Endothelial cell of umbilical vein (primary cell): ENCODE data around the gene TP73. TPM values are rescaled to one million over a fixed set of nuclear protein-coding genes. Genes with fewer than 3 reads are reported as not detected.

Source experiments
- BruUV-seq: library from RNA; stranded (reverse); fragments of 400-500 nt; replicated peaks from 2 replicates; lab custom pipeline; 2021; lab: Mats Ljungman, UMichigan
- CTCF ChIA-PET: fragments of 300-600, 350-600 bp; sonication (Branson Sonifier 250); formaldehyde crosslinking; loops from one replicate; lab custom pipeline; 2021; ENCODE audit warnings: antibody characterized with exemption, inconsistent platforms; lab: Charles Lee
- POLR2A ChIA-PET: fragments of 300-600, 350-600 bp; sonication (Branson Sonifier 250); formaldehyde crosslinking; loops from one replicate; lab custom pipeline; 2021; ENCODE audit warnings: antibody characterized with exemption, inconsistent platforms; lab: Charles Lee
- DNase-seq: peaks from one replicate; pipeline ENCODE4 v3.0.0-alpha.2; 2011; ENCODE audit warnings: low read depth, low spot score
- FAIRE-seq: peaks from 2 replicates; lab custom pipeline; 2011; peaks lifted over from hg19 to GRCh38; lab: Jason Lieb, UNC
- H2AFZ ChIP-seq: 2 replicates; pipeline ENCODE4 v1.6.0; 2012; ENCODE audit warnings: low read depth, low read length, control low read depth, inconsistent platforms
- H3K27ac ChIP-seq: 2 replicates; pipeline ENCODE4 v1.5.1; 2011; ENCODE audit warnings: low read depth, mild to moderate bottlenecking, control low read depth, low read length, moderate library complexity; ENCODE audit not compliant: insufficient read depth
- H3K27me3 ChIP-seq, 2 experiments: 2 replicates each; pipeline versions ENCODE4 v1.6.0 to v1.6.1; 2011; ENCODE audit warnings: low read length in 2 of 2, mixed read lengths in 1 of 2; ENCODE audit not compliant: control insufficient read depth in 2 of 2, insufficient read depth in 2 of 2
- H3K36me3 ChIP-seq, 2 experiments: 2 replicates in 1 of 2; 3 replicates in 1 of 2; pipeline ENCODE4 v1.5.1; 2011; ENCODE audit warnings: low read length in 2 of 2, mild to moderate bottlenecking in 1 of 2, moderate library complexity in 1 of 2; ENCODE audit not compliant: control insufficient read depth in 2 of 2, insufficient read depth in 2 of 2; ENCODE audit errors: extremely low read depth in 1 of 2
- H3K4me1 ChIP-seq: 3 replicates; pipeline ENCODE4 v1.5.1; 2011; ENCODE audit warnings: mild to moderate bottlenecking, low read length; ENCODE audit not compliant: control insufficient read depth, insufficient read depth; ENCODE audit errors: extremely low read depth
- H3K4me2 ChIP-seq: 2 replicates; pipeline ENCODE4 v1.6.1; 2011; ENCODE audit warnings: low read length, control low read depth, mixed read lengths; ENCODE audit not compliant: insufficient read depth
- H3K4me3 ChIP-seq, 3 experiments: fragments of 200-600 bp in 1 of 3; sonication (generic), shearing (Covaris generic) in 1 of 3; replicated peaks in 1 of 3; 2 replicates each; pipeline ENCODE4 v1.5.1; 2011 to 2016; ENCODE audit warnings: control low read depth in 3 of 3, low read length in 3 of 3, mild to moderate bottlenecking in 2 of 3, inconsistent platforms in 1 of 3, low read depth in 1 of 3, moderate library complexity in 1 of 3; ENCODE audit not compliant: insufficient read depth in 1 of 3
- H3K79me2 ChIP-seq: 2 replicates; pipeline ENCODE4 v1.6.0; 2012; ENCODE audit warnings: low read length, inconsistent platforms; ENCODE audit not compliant: control insufficient read depth, insufficient read depth
- H3K9ac ChIP-seq: replicated peaks from 2 replicates; pipeline ENCODE3; 2011; ENCODE audit warnings: low read length, control low read depth; ENCODE audit not compliant: insufficient read depth; ENCODE audit errors: extremely low read depth
- H3K9me1 ChIP-seq: replicated peaks from 3 replicates; pipeline ENCODE4 v1.6.0; 2011; ENCODE audit warnings: mild to moderate bottlenecking, low read length; ENCODE audit not compliant: control insufficient read depth, insufficient read depth; ENCODE audit errors: extremely low read depth
- H3K9me3 ChIP-seq: replicated peaks from 2 replicates; pipeline ENCODE4 v1.5.1; 2012; ENCODE audit warnings: low read length, inconsistent platforms; ENCODE audit not compliant: control insufficient read depth, insufficient read depth
- H4K20me1 ChIP-seq: replicated peaks from 2 replicates; pipeline ENCODE3; 2011; ENCODE audit warnings: mild to moderate bottlenecking, low read length; ENCODE audit not compliant: control insufficient read depth, insufficient read depth; ENCODE audit errors: extremely low read depth
- EZH2 ChIP-seq: IDR thresholded peaks from 2 replicates; pipeline ENCODE4 v1.6.1; 2012; ENCODE audit warnings: borderline replicate concordance, low read depth, mild to moderate bottlenecking, moderate library complexity, low read length, inconsistent platforms; ENCODE audit not compliant: severe bottlenecking
- FOS ChIP-seq: IDR thresholded peaks from 2 replicates; pipeline ENCODE4 v1.6.1; 2011; ENCODE audit warnings: mild to moderate bottlenecking, low read length, moderate library complexity, borderline replicate concordance; ENCODE audit not compliant: insufficient read depth
- GATA2 ChIP-seq: IDR thresholded peaks from 2 replicates; pipeline ENCODE4 v1.7.0; 2011; ENCODE audit warnings: low read depth, mild to moderate bottlenecking, moderate library complexity, mixed read lengths, low read length; ENCODE audit not compliant: insufficient read length, insufficient read depth
- JUN ChIP-seq: IDR thresholded peaks from 2 replicates; pipeline ENCODE4 v1.6.1; 2011; ENCODE audit warnings: borderline replicate concordance, low read depth; ENCODE audit not compliant: insufficient read length, insufficient read depth
- MYC ChIP-seq: IDR thresholded peaks from one replicate; pipeline ENCODE4 v1.6.1; 2011; ENCODE audit warnings: mild to moderate bottlenecking, low read depth, low read length
- POLR2A ChIP-seq: IDR thresholded peaks from 2 replicates; pipeline ENCODE4 v1.6.1; 2012; ENCODE audit warnings: low read depth, mild to moderate bottlenecking, control low read depth, low read length
- POLR2AphosphoS5 ChIP-seq: IDR thresholded peaks from 2 replicates; pipeline ENCODE4 v1.6.1; 2012; ENCODE audit warnings: low read depth, mild to moderate bottlenecking, control low read depth, low read length, moderate library complexity; ENCODE audit not compliant: insufficient read depth
- dilution Hi-C: fragments of 300-500 bp; cut with MboI; formaldehyde crosslinking; loops from one replicate; pipeline ENCODE4 v1.15.0; 2019; ENCODE audit warnings: low sequenced_read_pairs; ENCODE audit not compliant: extremely low pct_ligation_motif_present
- intact Hi-C: fragments of 100-400 bp; cut with micrococcal nuclease; formaldehyde crosslinking; loops from one replicate; pipeline ENCODE4 v1.10.0; 2022
- polyA plus RNA-seq, 4 experiments: library from polyadenylated mRNA; depleted of rRNA in 3 of 4; stranded (reverse) in 3 of 4; unstranded in 1 of 4; fragments of >200 nt; gene quantifications; 2 replicates each; pipeline versions ENCODE4 v1.2.1 to v1.2.3, GENCODE V29; 2011 to 2012; ENCODE audit warnings: missing spikeins in 1 of 4
- total RNA-seq: library from RNA; stranded (reverse); gene quantifications from 2 replicates; pipeline ENCODE4 v1.2.3, GENCODE V29; 2021
- TF ChIP-seq, protein P1 (sequence below): IDR thresholded peaks from 2 replicates; pipeline ENCODE4 v1.6.1; 2011; ENCODE audit not compliant: insufficient read depth, insufficient read length
- TF ChIP-seq, protein P2 (sequence below), 2 donors: IDR thresholded peaks; 1 replicate in 1 of 2; 2 replicates in 1 of 2; pipeline ENCODE4 v1.5.1; 2011; ENCODE audit warnings: low read length in 2 of 2, mild to moderate bottlenecking in 2 of 2, moderate library complexity in 2 of 2, control low read depth in 1 of 2, inconsistent platforms in 1 of 2, low read depth in 1 of 2; ENCODE audit not compliant: insufficient read depth in 1 of 2; ENCODE audit errors: extremely low read depth in 1 of 2

The TP73 gene
- total and polyA plus RNA-seq, 2 donors (not counting 3 experiments of a cell fraction or from before 2014, with no cell fraction given), result 0.03 to 0.15 TPM

DNA sequence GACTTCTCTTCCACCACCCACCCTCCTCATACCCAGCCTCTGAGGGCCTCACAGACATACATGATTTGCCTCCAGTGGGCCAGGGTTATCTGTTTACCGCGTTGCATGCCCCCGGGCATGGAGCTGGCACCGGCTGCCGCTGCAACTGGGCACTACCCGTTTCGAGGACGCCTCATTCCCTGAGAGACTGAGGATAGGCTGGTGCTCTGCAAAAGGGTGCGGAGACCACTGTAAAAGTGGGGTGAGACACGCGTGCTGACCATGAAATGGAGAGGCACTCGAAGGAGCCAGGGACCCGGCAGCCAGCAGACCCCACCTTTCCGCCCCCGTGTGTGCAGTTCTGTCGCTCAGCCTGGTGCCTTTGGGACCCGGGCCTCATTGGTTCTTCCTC, 20.6 kb downstream of the TP73 start:
- no peaks in the 10 kb centered on the region for H3K36me3 ChIP-seq
- intact Hi-C loops, result no loop called here
- H3K4me3 ChIP-seq, result no peak overlapping the region
- TF ChIP-seq FOS (no peak), POLR2AphosphoS5 (no peak), MYC (no peak), EZH2 (no peak), POLR2A (no peak), GATA2 (no peak)
- TF ChIP-seq, protein P1, sequence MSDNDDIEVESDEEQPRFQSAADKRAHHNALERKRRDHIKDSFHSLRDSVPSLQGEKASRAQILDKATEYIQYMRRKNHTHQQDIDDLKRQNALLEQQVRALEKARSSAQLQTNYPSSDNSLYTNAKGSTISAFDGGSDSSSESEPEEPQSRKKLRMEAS, result no peak
- H4K20me1 ChIP-seq, result no peaks in the 10 kb centered on the region
- no peaks in the 10 kb centered on the region for H3K79me2 ChIP-seq
- H3K9ac ChIP-seq, result no peak overlapping the region
- H3K27ac ChIP-seq, result no peak overlapping the region
- DNase-seq (no peak), FAIRE-seq (no peak)
- dilution Hi-C loops, result no loop called here
- no peaks in the 10 kb centered on the region for H3K9me1 ChIP-seq
- no peaks in the 10 kb centered on the region for H3K4me1 ChIP-seq
- no TSS peak for BruUV-seq
- no peaks in the 10 kb centered on the region for H3K9me3 ChIP-seq
- no peaks in the 10 kb centered on the region for H3K27me3 ChIP-seq
- ChIA-PET CTCF (interaction anchor here (0.7 kb wide), 1 partner anchor 54 kb away, joined by 3 read pairs; no protein-coding TSS in a partner anchor), POLR2A (no interaction called here)
- H2AFZ ChIP-seq, result no peak overlapping the region
- H3K4me2 ChIP-seq, result no peak overlapping the region

DNA sequence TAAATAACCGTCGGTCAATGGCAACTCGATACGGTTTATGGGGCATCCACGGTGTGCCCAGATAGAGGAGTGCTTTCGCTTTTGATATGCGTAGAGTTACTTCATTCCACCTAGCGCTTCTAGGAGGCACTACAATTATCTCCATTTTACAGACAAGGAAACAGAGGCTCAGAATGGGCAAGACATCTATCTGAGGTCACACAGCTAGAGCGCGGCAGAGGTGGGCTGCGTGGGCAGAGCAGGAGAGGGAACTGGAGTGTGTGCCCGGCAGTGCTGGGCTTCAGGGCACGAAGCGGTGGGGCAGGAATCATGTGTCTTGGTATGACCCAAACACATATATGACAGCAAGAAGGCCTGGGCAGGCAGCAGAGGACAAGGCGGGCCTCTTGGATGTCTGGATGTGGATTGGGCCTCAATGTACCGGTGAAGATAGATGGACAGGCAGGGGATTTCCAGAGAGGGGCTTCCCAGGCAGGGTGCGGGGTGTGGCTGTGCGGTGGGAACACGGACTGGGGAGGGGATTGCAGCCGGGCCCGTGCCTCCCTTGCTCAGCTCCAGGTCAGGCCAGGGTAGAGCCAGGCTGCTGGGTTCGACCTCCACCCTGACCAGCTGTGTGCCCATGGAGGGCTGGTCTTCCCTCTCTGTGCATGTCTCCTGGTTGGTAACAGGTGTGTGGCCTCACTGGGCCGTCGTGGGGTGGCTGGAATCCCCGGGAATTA, 21.2 kb downstream of the TP73 start:
- no peaks in the 10 kb centered on the region for H3K9me3 ChIP-seq
- no peak for TF ChIP-seq POLR2A
- TF ChIP-seq JUN, result no peak
- TF ChIP-seq, protein P2, sequence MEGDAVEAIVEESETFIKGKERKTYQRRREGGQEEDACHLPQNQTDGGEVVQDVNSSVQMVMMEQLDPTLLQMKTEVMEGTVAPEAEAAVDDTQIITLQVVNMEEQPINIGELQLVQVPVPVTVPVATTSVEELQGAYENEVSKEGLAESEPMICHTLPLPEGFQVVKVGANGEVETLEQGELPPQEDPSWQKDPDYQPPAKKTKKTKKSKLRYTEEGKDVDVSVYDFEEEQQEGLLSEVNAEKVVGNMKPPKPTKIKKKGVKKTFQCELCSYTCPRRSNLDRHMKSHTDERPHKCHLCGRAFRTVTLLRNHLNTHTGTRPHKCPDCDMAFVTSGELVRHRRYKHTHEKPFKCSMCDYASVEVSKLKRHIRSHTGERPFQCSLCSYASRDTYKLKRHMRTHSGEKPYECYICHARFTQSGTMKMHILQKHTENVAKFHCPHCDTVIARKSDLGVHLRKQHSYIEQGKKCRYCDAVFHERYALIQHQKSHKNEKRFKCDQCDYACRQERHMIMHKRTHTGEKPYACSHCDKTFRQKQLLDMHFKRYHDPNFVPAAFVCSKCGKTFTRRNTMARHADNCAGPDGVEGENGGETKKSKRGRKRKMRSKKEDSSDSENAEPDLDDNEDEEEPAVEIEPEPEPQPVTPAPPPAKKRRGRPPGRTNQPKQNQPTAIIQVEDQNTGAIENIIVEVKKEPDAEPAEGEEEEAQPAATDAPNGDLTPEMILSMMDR (IDR thresholded peaks at IDR 0.05; ENCODE audit: extremely low read depth in 1 of 2, insufficient read depth in 1 of 2, low read depth in 1 of 2, low read length in 2 of 2), result no peak
- TF ChIP-seq, protein P1, result no peak
- no peak for TF ChIP-seq EZH2
- TF ChIP-seq MYC, result no peak
- no peak for TF ChIP-seq POLR2AphosphoS5
- TF ChIP-seq FOS, result no peak
- TF ChIP-seq GATA2, result no peak
- no peak overlapping the region for H2AFZ ChIP-seq
- no peak overlapping the region for H3K4me3 ChIP-seq
- no peaks in the 10 kb centered on the region for H3K27me3 ChIP-seq
- intact Hi-C loops, result no loop called here
- dilution Hi-C loops, result no loop called here
- no peak for DNase-seq
- H3K9me1 ChIP-seq, result no peaks in the 10 kb centered on the region
- no peaks in the 10 kb centered on the region for H3K79me2 ChIP-seq
- H3K4me1 ChIP-seq, result no peaks in the 10 kb centered on the region
- no peak overlapping the region for H3K4me2 ChIP-seq
- POLR2A ChIA-PET, result no interaction called here
- BruUV-seq, result no TSS peak
- H4K20me1 ChIP-seq, result no peaks in the 10 kb centered on the region
- CTCF ChIA-PET, result interaction anchor here (0.7 kb wide), 1 partner anchor 54 kb away, joined by 3 read pairs; no protein-coding TSS in a partner anchor
- no peak overlapping the region for H3K27ac ChIP-seq
- no peaks in the 10 kb centered on the region for H3K36me3 ChIP-seq
- H3K9ac ChIP-seq, result no peak overlapping the region
- no peak for FAIRE-seq
